A204.1 (cell line): Measurements from ENCODE around the gene SLIT1.

Source experiments
- FAIRE-seq: peaks from 2 replicates; lab custom pipeline; 2012; peaks lifted over from hg19 to GRCh38; lab: Jason Lieb, UNC

SLIT1 gene

GRCh38 chr10:97185326-97186058 is at the start of gene SLIT1:
SLIT1 (minus strand) TSS chr10:97185959; CDS start chr10:97185674, 285 bp downstream.
- no peak for FAIRE-seq

- FAIRE-seq, result no peak
These were observed 49.6 kb upstream of the SLIT1 start for GRCh38 chr10:97235353-97235752.

GRCh38 chr10:97234400-97234799 is 48.6 kb upstream of the SLIT1 start:
- peak; percentile 99 for FAIRE-seq

- FAIRE-seq, result no peak
These were observed 44.4 kb upstream of the SLIT1 start for GRCh38 chr10:97230146-97230545.

GRCh38 chr10:97229322-97230015 is 43.7 kb upstream of the SLIT1 start:
- no peak for FAIRE-seq

- FAIRE-seq, result no peak
These were observed 43.0 kb upstream of the SLIT1 start for GRCh38 chr10:97228775-97229157.

- FAIRE-seq, result no peak
These were observed 42.5 kb upstream of the SLIT1 start for GRCh38 chr10:97228130-97228774.

GRCh38 chr10:97226398-97226797 is 40.6 kb upstream of the SLIT1 start:
- FAIRE-seq, result no peak

GRCh38 chr10:97224483-97225435 is 39.0 kb upstream of the SLIT1 start:
- FAIRE-seq, result no peak

- FAIRE-seq, result no peak
These were observed 36.7 kb upstream of the SLIT1 start for GRCh38 chr10:97222326-97222961.

GRCh38 chr10:97220355-97220754 is 34.6 kb upstream of the SLIT1 start:
- FAIRE-seq, result no peak

- FAIRE-seq, result no peak
These were observed 31.5 kb upstream of the SLIT1 start for GRCh38 chr10:97217299-97217698.

- no peak for FAIRE-seq
These were observed 30.0 kb upstream of the SLIT1 start for GRCh38 chr10:97215619-97216260.

- no peak for FAIRE-seq
These were observed 27.7 kb upstream of the SLIT1 start for GRCh38 chr10:97213431-97213830.

- FAIRE-seq, result no peak
These were observed 25.5 kb upstream of the SLIT1 start for GRCh38 chr10:97211229-97211628.

- FAIRE-seq, result peak; percentile 75
These were observed 24.8 kb upstream of the SLIT1 start for GRCh38 chr10:97210543-97210960.

GRCh38 chr10:97207756-97208346 is 22.1 kb upstream of the SLIT1 start:
- no peak for FAIRE-seq

- no peak for FAIRE-seq
These were observed 21.4 kb upstream of the SLIT1 start for GRCh38 chr10:97207131-97207530.

GRCh38 chr10:97204826-97205679 is 19.3 kb upstream of the SLIT1 start:
- FAIRE-seq, result no peak

- no peak for FAIRE-seq
These were observed 17.5 kb upstream of the SLIT1 start for GRCh38 chr10:97203220-97203619.
